ENCODE data around the gene KCNJ18.
"Not testable (repeated sequence)": the region's sequence is repeated elsewhere in the genome, so short reads cannot be mapped to it uniquely, and the experiment has no call there.

KCNJ18 gene

DNA sequence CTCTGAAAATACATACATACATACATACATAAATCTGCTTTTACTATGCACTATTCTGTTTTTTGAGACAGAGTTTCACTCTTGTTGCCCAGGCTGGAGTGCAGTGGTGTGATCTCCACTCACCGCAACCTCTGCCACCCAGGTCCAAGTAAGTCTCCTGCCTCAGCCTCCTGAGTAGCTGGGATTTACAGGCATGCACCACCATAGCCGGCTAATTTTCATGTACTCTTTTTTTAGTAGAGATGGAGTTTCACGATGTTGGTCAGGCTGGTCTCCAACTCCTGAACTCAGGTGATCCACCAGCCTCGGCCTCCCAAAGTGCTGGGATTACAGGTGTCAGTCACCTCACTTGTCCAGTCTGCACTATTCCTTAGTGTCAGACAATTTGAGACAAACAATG is 20.5 kb upstream of the KCNJ18 start:
- not testable (repeated sequence) for DNase-seq

DNA sequence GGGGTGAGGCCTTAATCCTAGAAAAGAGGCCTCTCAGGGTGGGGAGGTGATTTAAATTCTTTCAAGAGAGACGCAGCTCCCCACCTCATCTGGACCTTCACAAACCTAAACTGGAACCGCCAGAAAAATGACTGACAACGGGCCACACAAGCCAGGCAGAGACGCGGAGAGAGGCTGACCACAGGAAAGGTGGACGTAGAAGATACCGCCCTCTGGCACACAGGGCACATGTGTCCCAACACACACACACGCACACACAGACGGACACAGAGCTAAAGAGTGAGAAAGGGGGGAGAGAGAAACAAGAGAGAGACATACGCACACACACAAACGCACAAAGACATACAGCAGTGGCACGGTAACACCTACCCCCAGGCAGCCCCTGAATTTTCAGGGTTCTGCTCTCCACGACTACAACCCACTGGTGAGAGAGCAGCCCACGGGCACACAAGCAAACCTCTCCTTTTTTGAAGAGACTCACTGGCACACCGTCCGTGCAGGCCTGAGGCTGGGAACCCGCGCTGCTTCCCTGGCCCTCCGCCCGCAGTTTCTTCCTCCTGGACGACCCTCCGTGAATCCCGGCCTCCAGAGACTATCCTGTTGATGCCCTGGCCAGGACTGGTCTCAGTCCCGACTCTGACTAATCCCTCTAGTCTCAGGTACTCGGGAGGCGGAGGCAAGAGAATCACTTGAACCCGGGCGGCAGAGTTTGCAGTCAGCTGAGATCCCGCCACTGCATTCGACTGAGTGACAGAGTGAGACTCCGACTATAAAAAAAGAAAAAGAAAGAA is 18.7 kb upstream of the KCNJ18 start:
- DNase-seq, result not testable (repeated sequence)

DNA sequence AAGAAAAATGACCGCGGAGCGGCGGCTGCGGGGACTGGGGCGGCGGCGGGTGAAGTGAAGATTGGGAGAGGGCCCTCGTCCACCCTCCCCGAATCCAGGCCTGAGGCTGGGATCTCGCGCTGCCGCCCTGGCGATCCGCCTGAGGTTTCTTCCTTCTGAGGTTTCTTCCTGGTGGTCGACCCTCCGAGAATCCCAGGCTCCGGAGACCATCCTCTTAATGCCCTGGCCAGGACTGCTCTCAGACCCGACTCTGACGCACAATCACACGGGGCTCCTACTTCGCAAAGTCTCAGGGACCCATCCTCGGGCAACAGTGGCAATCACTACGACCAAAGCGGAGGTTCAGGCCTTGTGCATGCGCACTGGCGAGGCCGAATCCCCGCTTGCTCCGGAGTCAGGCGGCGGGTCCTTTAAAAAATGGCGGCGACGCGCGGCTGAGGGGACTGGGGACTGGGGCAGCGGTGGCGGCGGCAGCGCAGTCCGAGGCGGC is 18.0 kb upstream of the KCNJ18 start:
- DNase-seq, result no peak

GRCh38 chr17:21674891-21675738 is 17.2 kb upstream of the KCNJ18 start:
- DNase-seq, result not testable (repeated sequence)

GRCh38 chr17:21675739-21676130 is 16.6 kb upstream of the KCNJ18 start:
- not testable (repeated sequence) for DNase-seq

DNA sequence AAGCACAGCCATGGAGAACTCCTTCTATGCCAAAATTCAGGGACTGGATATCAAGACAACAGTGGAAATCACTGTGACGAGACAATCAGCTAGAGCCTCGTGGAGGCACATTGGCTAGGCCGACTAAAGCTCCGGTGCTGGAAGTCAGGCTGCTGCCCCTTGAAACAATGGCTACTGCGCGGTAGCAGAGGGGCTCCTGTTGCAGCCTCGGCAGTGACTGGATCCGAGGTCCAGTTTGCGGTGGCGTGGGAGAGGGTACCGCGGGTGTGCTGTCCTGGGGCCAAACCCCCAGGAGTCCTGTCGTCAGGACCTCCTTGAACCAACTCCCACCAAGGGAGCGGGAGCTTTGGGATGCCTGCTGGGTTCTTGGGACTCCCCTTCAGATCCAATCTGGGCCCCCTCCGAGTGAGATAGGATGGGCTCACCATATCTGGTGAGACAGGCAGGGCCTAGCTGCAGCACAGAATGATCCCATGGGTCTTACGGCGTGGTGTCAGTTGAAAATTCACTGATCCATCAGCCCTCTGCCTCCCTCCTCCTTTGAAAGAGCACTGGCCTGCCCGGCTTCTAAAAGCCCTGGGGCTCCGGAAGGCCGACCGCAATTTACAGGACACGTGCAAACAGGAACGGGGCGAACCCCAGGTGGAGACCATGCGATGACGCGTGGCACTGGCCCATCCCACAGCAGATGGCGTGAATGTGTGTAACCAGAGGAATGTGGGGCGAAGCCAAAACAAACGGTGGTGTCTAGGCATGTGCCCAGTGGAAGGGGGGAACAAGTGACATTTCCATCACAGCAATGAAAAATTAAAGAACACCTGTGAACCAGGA is 15.8 kb upstream of the KCNJ18 start:
- DNase-seq, result no peak

DNA sequence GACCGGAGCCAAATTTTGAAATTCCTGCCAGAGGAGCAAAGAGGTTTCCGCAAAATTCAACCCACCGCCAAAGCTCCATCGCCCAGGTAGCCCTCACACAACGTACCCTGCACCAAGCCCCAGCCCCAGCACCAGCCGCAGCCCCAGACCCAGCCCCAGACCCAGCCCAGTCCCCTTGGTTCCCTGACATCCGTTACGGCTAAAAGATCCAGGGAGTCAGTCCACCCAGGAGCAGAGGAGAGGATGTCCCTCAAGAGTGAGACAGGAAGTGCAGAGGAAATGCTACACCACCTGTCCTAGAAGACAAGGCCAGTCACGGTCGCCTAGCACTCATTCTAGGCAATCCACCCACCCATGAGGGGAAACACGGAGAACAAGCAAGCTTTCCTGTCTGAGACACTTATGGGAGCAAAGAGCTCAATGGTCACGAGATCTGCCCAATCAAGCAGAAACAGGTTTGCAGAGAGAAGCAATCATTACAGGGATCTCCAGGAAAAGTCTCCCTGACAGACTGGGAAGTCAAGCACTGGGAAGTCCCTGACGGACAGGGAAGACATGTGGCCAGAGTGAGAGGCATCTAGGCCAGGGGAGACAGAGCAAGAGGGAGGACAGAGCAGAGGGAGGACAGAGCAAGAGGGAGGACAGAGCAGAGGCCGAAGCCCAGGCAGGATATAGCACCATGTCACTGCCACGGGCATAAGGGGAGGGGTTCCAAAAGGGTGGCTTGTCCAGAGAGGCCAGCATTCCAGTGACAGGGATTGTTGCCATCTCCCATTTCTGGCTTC is 15.0 kb upstream of the KCNJ18 start:
- no peak for DNase-seq

DNA sequence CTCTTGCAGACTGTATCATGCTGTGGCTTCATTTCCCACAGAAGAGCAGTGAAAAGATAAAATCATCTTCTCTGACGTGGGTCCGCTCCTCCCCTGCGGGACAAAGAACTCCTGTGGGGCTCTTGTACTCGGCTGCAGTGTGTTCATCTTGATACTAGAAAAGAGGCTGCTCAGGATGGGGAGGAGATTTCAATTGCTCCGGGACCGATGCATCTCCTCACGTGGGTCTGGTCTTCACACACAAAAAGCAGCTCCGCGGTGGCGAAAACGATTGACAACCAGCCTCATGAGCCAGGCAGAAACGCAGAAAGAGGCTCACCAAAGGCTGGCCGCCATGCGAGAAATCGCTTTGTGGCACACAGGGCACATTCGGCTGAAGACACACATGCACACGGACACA is 14.4 kb upstream of the KCNJ18 start:
- DNase-seq, result no peak

DNA sequence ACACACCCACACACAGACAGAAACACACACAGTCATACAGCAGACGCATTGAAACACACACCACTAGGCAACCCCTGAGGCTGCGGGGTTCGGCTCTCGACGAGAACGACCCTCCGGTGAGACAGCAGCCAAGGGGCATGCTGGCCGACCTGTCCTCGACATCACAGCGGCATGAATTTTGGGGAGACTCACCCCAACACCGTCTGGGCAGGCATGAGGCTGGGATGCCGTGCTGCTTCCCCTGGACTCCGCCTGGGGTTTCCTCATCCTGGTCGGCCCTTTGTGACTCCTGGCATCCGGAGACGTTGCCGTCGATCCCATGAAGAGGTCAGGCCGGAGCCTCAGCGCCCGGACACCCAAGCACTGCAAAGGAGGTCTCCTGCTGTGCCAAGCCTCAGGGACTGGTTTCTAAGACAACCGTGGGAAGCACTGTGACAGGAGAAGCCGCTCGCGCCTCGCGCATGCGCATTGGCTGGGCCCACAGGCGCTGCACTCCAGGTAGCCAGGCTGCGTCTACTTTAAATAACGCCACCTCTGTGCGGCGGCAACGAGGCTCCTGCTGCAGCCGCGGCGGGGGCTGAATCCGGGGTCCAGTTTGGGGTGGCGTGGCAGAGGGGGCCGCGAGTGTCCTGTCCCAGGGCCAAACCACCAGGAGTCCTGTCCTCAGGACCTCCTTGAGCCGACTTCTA is 13.8 kb upstream of the KCNJ18 start:
- DNase-seq, result no peak

DNA sequence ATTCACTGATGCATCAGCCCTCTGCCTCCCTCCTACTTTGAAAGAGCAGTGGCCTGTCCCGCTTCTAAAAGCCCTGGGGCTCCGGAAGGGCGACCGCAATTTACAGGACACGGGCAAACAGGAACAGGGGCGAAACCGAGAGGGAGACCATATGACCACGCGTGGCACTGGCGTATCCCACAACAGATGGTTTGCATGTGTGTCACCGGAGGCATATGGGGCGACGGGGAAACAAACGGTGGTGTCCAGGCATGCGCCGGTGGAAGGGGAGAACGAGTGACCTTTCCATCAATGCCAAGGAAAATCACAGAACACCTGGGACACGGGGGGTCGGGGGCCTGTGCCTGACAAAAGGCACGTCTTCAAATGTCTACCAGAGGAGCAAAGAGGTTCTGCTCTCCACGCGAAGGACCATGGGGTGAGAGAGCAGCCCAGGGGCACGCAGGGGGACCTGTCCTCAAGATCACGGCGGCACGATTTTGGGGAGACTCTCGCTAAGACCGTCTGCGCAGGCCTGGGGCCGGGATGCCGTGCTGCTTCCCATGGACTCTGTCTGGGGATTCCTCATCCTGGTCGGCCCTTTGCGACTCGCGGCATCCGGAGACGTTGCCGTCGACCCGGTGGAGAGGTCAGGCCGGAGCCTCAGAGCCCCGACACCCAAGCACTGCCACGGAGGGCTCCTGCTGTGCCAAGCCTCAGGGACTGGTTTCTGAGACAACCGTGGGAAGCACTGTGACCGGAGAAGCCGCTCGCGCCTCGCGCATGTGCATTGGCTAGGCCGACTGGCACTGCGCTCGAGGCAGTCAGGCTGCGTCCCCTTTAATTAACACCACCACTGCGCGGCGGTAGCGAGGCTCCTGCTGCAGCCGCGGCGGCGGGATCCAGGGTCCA is 12.8 kb upstream of the KCNJ18 start:
- DNase-seq, result no peak

- no peak for DNase-seq
Measured at GRCh38 chr17:21680366-21680765, 12.0 kb upstream of the KCNJ18 start.

DNA sequence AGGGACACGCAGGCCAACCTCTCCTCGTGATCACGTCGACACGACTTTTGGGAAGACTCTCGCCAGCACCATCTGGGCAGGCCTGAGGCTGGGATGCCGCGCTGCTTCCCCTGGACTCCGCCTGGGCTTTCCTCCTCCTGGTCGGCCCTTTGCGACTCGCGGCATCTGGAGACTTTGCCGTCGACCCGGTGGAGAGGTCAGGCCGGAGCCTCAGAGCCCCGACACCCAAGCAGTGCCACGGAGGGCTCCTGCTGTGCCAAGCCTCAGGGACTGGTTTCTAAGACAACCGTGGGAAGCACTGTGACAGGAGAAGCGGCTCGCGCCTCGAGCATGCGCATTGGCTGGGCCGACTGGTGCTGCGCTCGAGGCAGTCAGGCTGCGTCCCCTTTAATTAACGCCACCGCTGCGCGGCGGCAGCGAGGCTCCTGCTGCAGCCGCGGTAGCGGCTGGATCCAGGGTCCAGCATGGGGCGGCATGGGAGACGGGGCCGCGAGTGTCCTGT is 11.4 kb upstream of the KCNJ18 start:
- not testable (repeated sequence) for DNase-seq

DNA sequence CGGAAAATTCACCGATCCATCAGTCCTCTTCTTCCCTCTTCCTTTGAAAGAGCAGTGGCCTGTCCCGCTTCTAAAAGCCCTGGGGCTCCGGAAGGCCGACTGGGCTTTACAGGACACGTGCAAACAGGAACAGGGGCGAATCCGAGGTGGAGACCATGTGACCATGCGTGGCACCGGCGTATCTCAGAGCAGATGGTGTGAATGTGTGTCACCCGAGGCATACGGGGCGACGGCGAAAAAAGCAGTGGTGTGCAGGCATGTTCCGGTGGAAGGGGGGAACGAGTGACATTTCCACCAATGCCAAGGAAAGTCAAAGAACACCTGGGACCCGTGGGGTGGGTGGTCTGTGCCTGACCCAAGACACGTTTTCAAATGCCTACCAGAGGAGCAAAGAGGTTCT is 10.7 kb upstream of the KCNJ18 start:
- not testable (repeated sequence) for DNase-seq

DNA sequence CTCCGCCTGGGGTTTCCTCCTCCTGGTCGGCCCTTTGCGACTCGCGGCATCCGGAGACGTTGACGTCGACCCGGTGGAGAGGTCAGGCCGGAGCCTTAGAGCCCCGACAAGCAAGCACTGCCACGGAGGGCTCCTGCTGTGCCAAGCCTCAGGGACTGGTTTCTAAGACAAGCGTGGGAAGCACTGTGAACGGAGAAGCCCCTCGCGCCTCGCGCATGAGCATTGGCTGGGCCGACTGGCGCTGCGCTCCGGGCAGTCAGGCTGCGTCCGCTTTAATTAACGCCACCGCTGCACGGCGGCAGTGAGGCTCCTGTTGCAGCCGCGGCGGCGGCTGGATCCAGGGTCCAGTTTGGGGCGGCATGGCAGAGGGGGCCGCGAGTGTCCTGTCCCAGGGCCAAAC is 10.2 kb upstream of the KCNJ18 start:
- not testable (repeated sequence) for DNase-seq

GRCh38 chr17:21683142-21683712 is 9.1 kb upstream of the KCNJ18 start:
- DNase-seq, result not testable (repeated sequence)

GRCh38 chr17:21683897-21684296 is 8.4 kb upstream of the KCNJ18 start:
- DNase-seq, result not testable (repeated sequence)

DNA sequence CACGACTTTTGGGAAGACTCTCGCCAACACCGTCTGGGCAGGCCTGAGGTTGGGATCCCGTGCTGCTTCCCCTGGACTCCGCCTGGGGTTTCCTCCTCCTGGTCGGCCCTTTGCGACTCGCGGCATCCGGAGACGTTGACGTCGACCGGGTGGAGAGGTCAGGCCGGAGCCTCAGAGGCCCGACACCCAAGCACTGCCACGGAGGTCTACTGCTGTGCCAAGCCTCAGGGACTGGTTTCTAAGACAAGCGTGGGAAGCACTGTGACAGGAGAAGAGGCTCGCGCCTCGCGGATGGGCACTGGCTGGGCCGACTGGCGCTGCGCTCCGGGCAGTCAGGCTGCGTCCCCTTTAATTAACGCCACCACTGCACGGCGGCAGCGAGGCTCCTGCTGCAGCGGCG is 7.9 kb upstream of the KCNJ18 start:
- DNase-seq, result not testable (repeated sequence)

- DNase-seq, result not testable (repeated sequence)
Measured at GRCh38 chr17:21685061-21685795, 7.1 kb upstream of the KCNJ18 start.
